Thoracic aorta (tissue), 2 donors: ENCODE measurements around the gene GNB1L. TPM values are rescaled to one million over a fixed set of nuclear protein-coding genes. Genes with fewer than 3 reads are reported as not detected.
"Not testable (repeated sequence)": the region's sequence is repeated elsewhere in the genome, so short reads cannot be mapped to it uniquely, and the experiment has no call there.

Source experiments
- ATAC-seq: fragments of 150-250 bp; one replicate; pipeline ENCODE4 v1.8.0; 2017; ENCODE audit warnings: low read depth; ENCODE audit not compliant: insufficient number of reproducible peaks, low FRiP score
- DNase-seq: peaks from one replicate; pipeline ENCODE4 v3.0.0-alpha.2; 2020; ENCODE audit warnings: low spot score
- H3K27ac ChIP-seq, 2 donors: fragments of 200-600 bp; sonication (generic); 1 replicate in 1 of 2; 2 replicates in 1 of 2; pipeline ENCODE4 v1.5.1; 2016; ENCODE audit warnings: mild to moderate bottlenecking in 2 of 2, moderate library complexity in 2 of 2
- H3K27me3 ChIP-seq: fragments of 200-600 bp; sonication (generic); replicated peaks from 2 replicates; pipeline ENCODE4 v1.6.0; 2016; ENCODE audit warnings: mild to moderate bottlenecking; ENCODE audit not compliant: insufficient read depth
- H3K36me3 ChIP-seq: fragments of 200-600 bp; sonication (generic); one replicate; pipeline ENCODE4 v1.5.1; 2016
- H3K4me1 ChIP-seq, 2 donors: fragments of 200-600 bp; sonication (generic); 1 replicate in 1 of 2; 2 replicates in 1 of 2; pipeline versions ENCODE4 v1.5.1 to v1.6.0; 2016; ENCODE audit warnings: low read depth in 2 of 2, mild to moderate bottlenecking in 1 of 2; ENCODE audit not compliant: control insufficient read depth in 1 of 2
- H3K4me3 ChIP-seq: fragments of 200-600 bp; sonication (generic); 2 replicates; pipeline ENCODE4 v1.5.1; 2016; ENCODE audit warnings: mild to moderate bottlenecking
- H3K9me3 ChIP-seq: fragments of 200-600 bp; sonication (generic); 2 replicates; pipeline ENCODE4 v1.5.1; 2016
- CTCF ChIP-seq: fragments of 200-600 bp; sonication (generic); IDR thresholded peaks from one replicate; pipeline ENCODE4 v1.5.1; 2019; ENCODE audit warnings: antibody characterized with exemption
- total RNA-seq, 2 donors: library from RNA; depleted of rRNA; stranded (reverse); fragments of >200 nt; gene quantifications; one replicate each; pipeline versions ENCODE4 v1.1.0 to v1.2.3, GENCODE V29; 2016

The GNB1L gene
- total RNA-seq, 2 donors from 2014 or later: 2.3 to 7.7 TPM

GRCh38 chr22:19797086-19798002 is 57.3 kb downstream of the GNB1L start:
- DNase-seq (no peak), ATAC-seq (no peak)
- no peaks in the 10 kb centered on the region for H3K27me3 ChIP-seq

GRCh38 chr22:19796160-19796559 is 58.5 kb downstream of the GNB1L start:
- DNase-seq: no peak
- Histone ChIP-seq H3K4me3 (no peak overlapping the region), H3K4me1 (peaks cover 0 to 27% of the 10 kb centered on the region in 2 donors), H3K27ac (no peak overlapping the region), H3K27me3 (no peaks in the 10 kb centered on the region), H3K36me3 (peaks cover 5% of the 10 kb centered on the region), H3K9me3 (peaks cover 6% of the 10 kb centered on the region)
- ATAC-seq: no peak
- no peak for TF ChIP-seq CTCF

More at GRCh38 chr22:19797086-19798002, 57.3 kb downstream of the GNB1L start:
- no peak overlapping the region for H3K27ac ChIP-seq
- no peaks in the 10 kb centered on the region for H3K36me3 ChIP-seq
- TF ChIP-seq CTCF: no peak
- peaks cover 6% of the 10 kb centered on the region for H3K9me3 ChIP-seq
- no peak overlapping the region for H3K4me3 ChIP-seq
- H3K4me1 ChIP-seq: peaks cover 0 to 39% of the 10 kb centered on the region in 2 donors

GRCh38 chr22:19795617-19796008 is 59.1 kb downstream of the GNB1L start:
- peaks cover 5% of the 10 kb centered on the region for H3K36me3 ChIP-seq
- H3K4me3 ChIP-seq: no peak overlapping the region
- no peak for DNase-seq
- TF ChIP-seq CTCF: no peak
- no peak overlapping the region for H3K27ac ChIP-seq
- peaks cover 6% of the 10 kb centered on the region for H3K9me3 ChIP-seq
- ATAC-seq: no peak
- H3K4me1 ChIP-seq: peaks cover 0 to 22% of the 10 kb centered on the region in 2 donors
- H3K27me3 ChIP-seq: no peaks in the 10 kb centered on the region

GRCh38 chr22:19793661-19794310 is 60.9 kb downstream of the GNB1L start:
- no peak overlapping the region for H3K4me3 ChIP-seq
- H3K27ac ChIP-seq: no peak overlapping the region
- peaks cover 6% of the 10 kb centered on the region for H3K9me3 ChIP-seq
- TF ChIP-seq CTCF: no peak
- H3K36me3 ChIP-seq: peaks cover 5% of the 10 kb centered on the region
- H3K27me3 ChIP-seq: no peaks in the 10 kb centered on the region
- ATAC-seq: no peak
- DNase-seq: no peak
- peaks cover 0 to 3% of the 10 kb centered on the region in 2 donors for H3K4me1 ChIP-seq

GRCh38 chr22:19793161-19793560 is 61.5 kb downstream of the GNB1L start:
- Histone ChIP-seq H3K36me3 (peaks cover 5% of the 10 kb centered on the region), H3K27me3 (no peaks in the 10 kb centered on the region), H3K9me3 (peaks cover 6% of the 10 kb centered on the region), H3K27ac (no peak overlapping the region), H3K4me3 (no peak overlapping the region), H3K4me1 (no peaks in the 10 kb centered on the region)
- ATAC-seq (no peak), DNase-seq (no peak)
- no peak for TF ChIP-seq CTCF

GRCh38 chr22:19792383-19792896 is 62.2 kb downstream of the GNB1L start:
- H3K4me1 ChIP-seq, ATAC-seq, H3K27ac ChIP-seq, H3K36me3 ChIP-seq, H3K4me3 ChIP-seq, DNase-seq, H3K9me3 ChIP-seq, H3K27me3 ChIP-seq: not testable (repeated sequence)
